GM12891 (cell line): ENCODE measurements around the gene VDAC1. TPM values are rescaled to one million over a fixed set of nuclear protein-coding genes. Genes with fewer than 3 reads are reported as not detected.

Experiments
- DNase-seq: peaks from one replicate; pipeline ENCODE4 v3.0.0; 2011; ENCODE audit warnings: low spot score; ENCODE audit not compliant: insufficient read length
- FAIRE-seq: peaks from 2 replicates; lab custom pipeline; 2011; peaks lifted over from hg19 to GRCh38; lab: Jason Lieb, UNC
- PAX5 ChIP-seq: IDR thresholded peaks from 2 replicates; pipeline ENCODE4 v1.6.1; 2011; ENCODE audit warnings: low read length, moderate library complexity, mild to moderate bottlenecking; ENCODE audit not compliant: insufficient read depth, severe bottlenecking
- POLR2A ChIP-seq: IDR thresholded peaks from 2 replicates; pipeline ENCODE4 v1.6.1; 2011; ENCODE audit warnings: low read depth, low read length, control low read depth
- POLR2AphosphoS5 ChIP-seq: IDR thresholded peaks from 2 replicates; pipeline ENCODE4 v1.6.1; 2011; ENCODE audit warnings: low read depth, low read length, control low read depth
- POU2F2 ChIP-seq: IDR thresholded peaks from 2 replicates; pipeline ENCODE4 v1.6.1; 2011; ENCODE audit warnings: low read depth, mild to moderate bottlenecking, control low read depth, low read length, moderate library complexity
- SPI1 ChIP-seq: IDR thresholded peaks from 2 replicates; pipeline ENCODE4 v1.6.1; 2011; ENCODE audit warnings: low read depth, low read length, control low read depth
- TAF1 ChIP-seq: IDR thresholded peaks from 2 replicates; pipeline ENCODE4 v1.6.1; 2011; ENCODE audit warnings: low read depth, low read length, control low read depth
- polyA plus RNA-seq: library from polyadenylated mRNA; unstranded; fragments of >200 nt; gene quantifications from one replicate; pipeline ENCODE4 v1.2.1, GENCODE V29; 2012; ENCODE audit warnings: low read depth, missing spikeins, inconsistent platforms; ENCODE audit not compliant: missing spikeins

VDAC1 gene
- 347 TPM for polyA plus RNA-seq

DNA sequence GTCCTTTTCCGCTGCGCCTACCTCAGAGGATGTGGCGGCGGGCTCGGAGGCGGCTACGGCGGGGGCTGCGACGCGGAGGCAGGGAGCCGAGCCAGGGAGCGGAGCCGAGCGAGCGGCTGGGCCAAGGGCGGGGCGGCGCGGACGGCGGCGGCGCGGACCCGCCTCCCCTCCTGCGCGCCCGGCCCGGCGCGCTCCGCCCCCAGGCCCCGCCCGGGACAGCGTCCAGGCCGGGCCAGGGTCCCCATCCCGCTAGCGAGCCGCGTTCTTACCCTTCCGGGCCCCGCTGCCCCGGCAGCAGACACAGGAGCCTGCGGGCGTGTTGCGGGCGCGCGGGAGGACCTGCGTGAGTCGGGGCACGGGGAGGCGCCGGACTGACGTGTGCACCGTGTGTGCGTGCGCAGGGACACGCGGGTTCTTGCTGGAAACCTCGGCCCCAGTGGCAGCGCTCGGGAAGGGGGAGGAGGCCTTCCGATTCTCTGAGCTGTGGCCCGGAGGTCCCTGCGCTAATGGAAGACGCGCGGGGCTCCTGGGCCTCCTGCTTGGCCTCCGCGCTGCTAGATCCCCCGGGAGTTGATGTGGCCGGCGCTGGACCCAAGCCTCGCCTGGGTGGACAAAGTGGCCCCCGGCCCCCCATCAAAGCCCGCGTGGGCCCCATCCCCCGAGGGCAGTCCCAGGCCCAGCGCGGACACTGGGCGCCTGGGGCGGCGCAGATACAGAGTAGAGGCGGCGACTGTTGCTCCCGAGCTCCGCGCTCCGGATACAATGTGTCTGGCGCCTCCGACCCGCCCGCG is at the start of gene VDAC1:
VDAC1 (minus strand) TSS at position 350 of the 791 bp plus-strand sequence. CDS start 11,963 bp downstream, outside the sequence.
- TF ChIP-seq TAF1, result peak; percentile 27; the same call in 1 of the 2 replicates
- TF ChIP-seq PAX5, result peak; percentile 10
- TF ChIP-seq SPI1, result no peak
- TF ChIP-seq POLR2AphosphoS5, result peak; percentile 19
- no peak; the same call in 1 of the 2 replicates for TF ChIP-seq POLR2A
- no peak for TF ChIP-seq POU2F2
- DNase-seq, result peak; percentile 94
- peak; percentile 92 for FAIRE-seq

- no peak for FAIRE-seq
- no peak for TF ChIP-seq POLR2AphosphoS5
- TF ChIP-seq TAF1, result no peak
- TF ChIP-seq SPI1, result no peak
- no peak for TF ChIP-seq POLR2A
- no peak for TF ChIP-seq POU2F2
- no peak for TF ChIP-seq PAX5
- DNase-seq, result no peak
Observed at GRCh38 chr5:134053840-134054338, 49.1 kb upstream of the VDAC1 start.

DNA sequence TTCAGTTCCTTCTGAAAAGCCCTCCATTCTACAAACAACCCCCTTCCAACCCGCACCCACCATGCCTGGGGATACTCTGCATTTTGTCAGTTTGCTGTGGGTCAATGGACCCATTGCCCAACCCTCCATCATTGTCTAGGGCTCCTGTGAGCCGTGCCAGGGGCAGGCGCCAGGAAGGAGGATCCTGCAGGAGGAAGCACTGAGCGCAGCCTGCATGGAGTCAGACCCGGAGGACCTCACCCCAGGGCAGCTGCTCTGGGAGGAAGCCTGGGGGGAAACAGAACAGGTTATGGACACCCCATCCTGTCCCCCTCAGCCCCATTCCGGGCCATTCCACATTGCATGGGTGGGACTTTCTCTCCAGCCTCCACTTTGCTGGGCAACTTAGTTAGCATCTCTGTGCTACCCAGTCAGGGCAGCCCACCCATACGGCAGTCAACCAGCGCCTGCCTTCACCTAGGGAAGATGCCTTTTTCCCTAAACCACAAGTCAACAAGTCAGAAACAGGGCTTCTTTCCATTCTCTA is 48.6 kb upstream of the VDAC1 start:
- DNase-seq (no peak), FAIRE-seq (no peak)
- TF ChIP-seq POLR2A, result no peak
- no peak for TF ChIP-seq POU2F2
- no peak for TF ChIP-seq TAF1
- TF ChIP-seq PAX5, result no peak
- no peak for TF ChIP-seq POLR2AphosphoS5
- TF ChIP-seq SPI1, result no peak

DNA sequence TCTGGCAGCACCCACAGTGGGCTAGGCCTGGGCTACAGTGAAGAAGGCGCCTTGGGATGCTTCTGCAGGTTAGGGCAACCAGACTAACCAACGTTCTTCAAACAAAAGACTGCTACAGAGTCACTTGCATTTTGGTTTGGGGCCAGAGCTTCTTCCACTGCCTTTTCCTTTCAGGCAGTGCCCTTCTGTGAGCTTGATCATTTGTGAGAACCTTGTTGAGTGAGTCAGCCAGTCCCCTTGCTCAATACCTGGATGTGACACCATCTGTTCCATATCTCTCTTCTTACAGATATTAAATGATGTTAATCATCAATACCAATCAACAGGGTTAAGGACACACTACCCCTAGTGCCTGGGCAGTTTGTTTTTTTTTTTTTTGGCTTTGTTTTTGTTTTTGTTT is 46.5 kb upstream of the VDAC1 start:
- FAIRE-seq (no peak), DNase-seq (no peak)
- TF ChIP-seq PAX5 (no peak), POLR2A (no peak), POLR2AphosphoS5 (no peak)

DNA sequence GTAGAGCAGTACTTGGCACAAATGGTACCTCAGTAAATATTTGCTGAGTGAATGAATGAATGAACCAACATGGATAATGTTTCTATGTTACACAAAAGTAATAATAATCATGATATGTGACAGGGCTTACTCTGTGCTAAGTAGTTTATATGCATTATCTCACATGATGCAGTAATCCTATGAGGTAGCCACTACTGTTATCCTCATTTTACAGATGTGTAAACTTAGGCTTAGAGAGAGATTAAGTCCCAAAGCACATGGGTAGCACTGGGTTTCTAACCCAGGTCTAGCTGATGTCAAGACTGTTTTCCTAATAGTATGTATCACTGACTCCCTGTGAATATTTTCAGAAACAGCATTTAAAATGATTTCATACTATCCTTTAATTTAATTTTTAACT is 44.1 kb upstream of the VDAC1 start:
- FAIRE-seq, result no peak

DNA sequence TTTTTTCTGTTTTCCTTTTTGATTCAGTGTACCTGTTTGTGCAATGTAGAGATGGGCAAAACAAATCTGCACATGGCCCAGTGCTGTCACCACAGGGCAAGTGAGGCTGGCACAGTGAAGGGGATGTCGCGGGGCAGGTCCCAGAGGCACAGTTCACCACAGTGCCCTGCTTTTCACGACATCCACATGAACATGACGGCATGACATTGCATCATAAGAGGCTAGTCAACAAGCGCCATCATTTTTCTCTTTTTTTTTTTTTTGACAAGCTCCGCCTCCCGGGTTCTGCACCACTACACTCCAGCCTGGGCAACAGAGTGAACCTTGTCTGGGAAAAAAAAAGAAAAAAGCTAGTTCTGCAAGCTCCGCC is 42.9 kb upstream of the VDAC1 start:
- TF ChIP-seq SPI1 (no peak), POLR2AphosphoS5 (no peak), POLR2A (no peak), TAF1 (no peak), PAX5 (no peak), POU2F2 (no peak)
- DNase-seq (no peak), FAIRE-seq (no peak)

More for the DNA sequence above, 44.1 kb upstream of the VDAC1 start:
- no peak for DNase-seq
- TF ChIP-seq SPI1 (no peak), TAF1 (no peak), POLR2A (no peak), POU2F2 (no peak), PAX5 (no peak), POLR2AphosphoS5 (no peak)

DNA sequence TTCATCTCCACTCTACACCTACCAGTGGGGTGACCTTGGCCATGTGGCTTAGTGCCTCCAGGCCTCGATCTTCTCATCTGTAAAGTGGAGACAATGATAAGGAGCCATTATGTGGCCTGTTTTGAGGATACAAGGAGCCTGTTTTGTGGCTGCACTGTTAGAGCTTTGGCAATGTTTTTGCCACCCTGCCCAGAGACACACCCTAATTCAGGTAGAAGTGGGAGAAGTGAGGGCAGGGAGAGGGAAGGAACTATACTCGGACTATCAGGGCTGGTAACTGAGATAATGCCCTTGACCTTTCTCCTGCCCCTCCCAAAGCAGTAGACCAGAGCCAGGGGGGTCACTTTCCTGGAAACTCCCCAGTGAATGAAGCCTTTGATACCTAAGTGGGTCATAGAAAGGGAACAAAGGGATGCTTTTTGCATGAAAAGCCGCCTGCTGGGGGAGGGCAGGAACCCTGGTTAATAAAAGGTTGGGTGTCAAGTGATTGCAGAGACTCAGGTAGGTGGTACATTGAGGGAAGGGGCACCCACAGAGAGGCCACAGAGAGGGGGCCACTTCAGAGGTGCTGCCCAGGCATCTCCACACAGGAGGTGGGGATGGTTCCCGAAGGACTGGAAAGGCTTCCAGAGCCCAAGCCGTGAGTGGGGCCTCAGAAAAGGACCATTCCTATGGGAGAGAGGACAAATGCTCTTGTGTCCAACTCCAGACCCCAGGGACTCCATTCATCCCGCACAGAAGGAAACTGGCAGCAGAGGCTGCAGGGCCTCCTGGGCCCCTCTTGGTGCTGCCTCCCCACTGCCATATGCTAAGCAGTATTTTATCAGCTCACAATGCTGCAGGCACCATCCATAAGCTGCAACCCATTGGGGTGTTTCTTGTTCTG is 42.3 kb upstream of the VDAC1 start:
- TF ChIP-seq PAX5, result no peak
- no peak for TF ChIP-seq TAF1
- no peak for TF ChIP-seq POU2F2
- no peak for TF ChIP-seq POLR2A
- DNase-seq, result no peak
- FAIRE-seq, result no peak

DNA sequence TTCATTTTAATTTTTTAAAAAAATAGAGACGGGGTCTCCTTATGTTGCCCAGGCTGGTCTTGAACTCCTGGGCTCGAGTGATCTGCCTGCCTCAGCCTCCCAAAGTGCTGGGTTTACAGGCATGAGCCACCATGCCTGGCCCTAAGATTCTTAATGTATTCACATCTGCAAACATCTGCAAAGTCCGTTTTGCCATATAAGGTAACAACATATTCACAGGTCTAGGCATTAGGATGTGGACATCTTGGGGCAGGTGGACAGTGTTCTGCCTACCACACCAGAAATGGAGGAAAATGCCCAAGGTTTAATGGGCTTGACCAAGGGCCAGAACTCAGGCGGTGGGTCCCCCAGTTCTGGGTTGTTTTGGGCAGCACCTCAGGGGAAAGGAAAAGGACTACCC is 41.6 kb upstream of the VDAC1 start:
- TF ChIP-seq TAF1 (no peak), POLR2A (no peak), SPI1 (no peak), POU2F2 (no peak), PAX5 (no peak), POLR2AphosphoS5 (no peak)
- DNase-seq (no peak), FAIRE-seq (no peak)
